Dermis microvascular lymphatic vessel endothelial cell (primary cell): ENCODE results near the gene RNF38. TPM values are rescaled to one million over a fixed set of nuclear protein-coding genes. Genes with fewer than 3 reads are reported as not detected.
"Not testable (repeated sequence)": the region's sequence is repeated elsewhere in the genome, so short reads cannot be mapped to it uniquely, and the experiment has no call there.

Source experiments
- DNase-seq, 2 donors: peaks; one replicate each; pipeline versions ENCODE4 v3.0.0 to v3.0.0-alpha.2; 2010; ENCODE audit warnings: low read depth in 2 of 2
- total RNA-seq: library from RNA; depleted of rRNA; stranded (reverse); fragments of >200 nt; gene quantifications from 2 replicates; pipeline ENCODE4 v1.2.1, GENCODE V29; 2014

RNF38 gene
- total RNA-seq, 1 donor from 2014 or later = 20.2 TPM

- no peak for DNase-seq
These were observed 63.8 kb downstream of the RNF38 start for GRCh38 chr9:36336131-36336907.

- peak in 1 of 2 donors; percentile 19 for DNase-seq
These were observed 68.1 kb downstream of the RNF38 start for GRCh38 chr9:36332006-36332405.

- peak; percentile 72 to 78 for DNase-seq
These were observed 71.2 kb downstream of the RNF38 start for GRCh38 chr9:36328798-36329411.

GRCh38 chr9:36325081-36325828, 74.8 kb downstream of the RNF38 start:
- DNase-seq = no peak

GRCh38 chr9:36323926-36324325, 76.1 kb downstream of the RNF38 start:
- no peak for DNase-seq

- no peak for DNase-seq
These were observed 77.6 kb downstream of the RNF38 start for GRCh38 chr9:36322462-36322861.

- DNase-seq = not testable (repeated sequence)
These were observed 78.2 kb downstream of the RNF38 start for GRCh38 chr9:36321903-36322302.

GRCh38 chr9:36320466-36320865, 79.6 kb downstream of the RNF38 start:
- no peak for DNase-seq

GRCh38 chr9:36319806-36320205, 80.3 kb downstream of the RNF38 start:
- DNase-seq = no peak

GRCh38 chr9:36319183-36319582, 80.9 kb downstream of the RNF38 start:
- DNase-seq = no peak

GRCh38 chr9:36318212-36318802, 81.8 kb downstream of the RNF38 start:
- no peak for DNase-seq

- DNase-seq = peak in 1 of 2 donors; percentile 17
These were observed 82.3 kb downstream of the RNF38 start for GRCh38 chr9:36317766-36318165.

- peak in 1 of 2 donors; percentile 66 for DNase-seq
These were observed 83.3 kb downstream of the RNF38 start for GRCh38 chr9:36316611-36317317.

GRCh38 chr9:36316049-36316448, 84.0 kb downstream of the RNF38 start:
- DNase-seq = no peak

- no peak for DNase-seq
These were observed 84.8 kb downstream of the RNF38 start for GRCh38 chr9:36315283-36315682.

- no peak for DNase-seq
These were observed 85.3 kb downstream of the RNF38 start for GRCh38 chr9:36314740-36315139.

GRCh38 chr9:36306471-36307306, 93.4 kb downstream of the RNF38 start:
- peak in 1 of 2 donors; percentile 39 for DNase-seq

- DNase-seq = not testable (repeated sequence)
These were observed 95.7 kb downstream of the RNF38 start for GRCh38 chr9:36304366-36304765.

- DNase-seq = no peak
These were observed 98.8 kb downstream of the RNF38 start for GRCh38 chr9:36301227-36301626.

GRCh38 chr9:36298566-36298965, 101.5 kb downstream of the RNF38 start:
- no peak for DNase-seq
